Nephron (organoid): ENCODE measurements around the gene PTGES2.

Source experiments
- H3K27ac Mint-ChIP-seq, 3 experiments: 2 replicates each; pipeline ENCODE4 v1.8.0; 2020; ENCODE audit warnings: mixed read lengths in 3 of 3, mild to moderate bottlenecking in 2 of 3, moderate library complexity in 1 of 3
- H3K27me3 Mint-ChIP-seq: 2 replicates; pipeline ENCODE4 v1.8.0; 2021; ENCODE audit warnings: low read depth, mild to moderate bottlenecking, moderate library complexity, mixed read lengths
- H3K36me3 Mint-ChIP-seq: 2 replicates; pipeline ENCODE4 v1.8.0; 2020; ENCODE audit warnings: low read depth, mixed read lengths
- H3K4me1 Mint-ChIP-seq: 2 replicates; pipeline ENCODE4 v1.8.0; 2020; ENCODE audit warnings: mixed read lengths
- H3K4me3 Mint-ChIP-seq, 3 experiments: 2 replicates each; pipeline ENCODE4 v1.8.0; 2020; ENCODE audit warnings: mild to moderate bottlenecking in 3 of 3, mixed read lengths in 3 of 3, moderate library complexity in 2 of 3
- H3K9me3 Mint-ChIP-seq: 2 replicates; pipeline ENCODE4 v1.8.0; 2020; ENCODE audit warnings: mixed read lengths
- CTCF ChIP-seq, 3 experiments: fragments of 200-600 bp; sonication (generic); IDR thresholded peaks; one replicate each; pipeline ENCODE4 v1.5.0; 2021; ENCODE audit warnings: antibody characterized with exemption in 3 of 3; ENCODE audit not compliant: unreplicated experiment in 3 of 3

Gene PTGES2

GRCh38 chr9:128127568-128127989, at the start of gene PTGES2:
TSS of gene PTGES2 (minus strand) at chr9:128127729. CDS start at chr9:128127717, 12 bp downstream.
- no peak for TF ChIP-seq CTCF (IDR thresholded peaks at IDR 0.05; ENCODE audit: unreplicated experiment in 3 of 3)
- H3K27ac Mint-ChIP-seq: peak within 1 kb of the TSS; percentile 99 to 100 (median 99)
- no peaks in the 10 kb centered on the region for H3K27me3 Mint-ChIP-seq
- H3K4me3 Mint-ChIP-seq: peak within 1 kb of the TSS; percentile 96 to 98 (median 98)
- H3K4me1 Mint-ChIP-seq: peaks cover 32% of the 10 kb centered on the region
- H3K9me3 Mint-ChIP-seq: no peaks in the 10 kb centered on the region
- peaks cover 3% of the 10 kb centered on the region for H3K36me3 Mint-ChIP-seq

DNA sequence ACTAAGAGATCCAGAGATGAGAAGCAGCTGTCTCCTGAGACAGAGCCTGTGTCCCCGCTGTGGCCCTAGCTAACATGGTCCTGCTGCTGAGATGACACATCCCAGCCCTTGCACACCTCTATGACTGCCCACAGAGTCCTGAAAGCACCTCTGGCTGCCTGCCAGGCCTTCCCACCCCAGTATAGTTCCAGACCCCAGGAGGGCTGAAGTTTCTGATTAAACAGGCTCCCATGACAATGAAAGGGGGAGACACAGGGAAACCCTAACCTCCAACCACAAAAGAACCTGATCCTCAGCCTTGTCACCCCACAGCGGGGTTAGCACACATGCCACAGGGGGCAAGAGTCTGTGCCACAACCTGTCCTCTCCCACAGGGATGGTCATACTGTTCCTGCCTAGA, 48.2 kb upstream of the PTGES2 start:
- Mint-ChIP-seq H3K9me3 (no peaks in the 10 kb centered on the region), H3K4me1 (no peaks in the 10 kb centered on the region), H3K27ac (peak overlapping the region in 1 of 3 experiments; percentile 28), H3K4me3 (no peak overlapping the region), H3K27me3 (no peaks in the 10 kb centered on the region), H3K36me3 (peaks cover 66% of the 10 kb centered on the region)
- no peak for TF ChIP-seq CTCF (IDR thresholded peaks at IDR 0.05; ENCODE audit: unreplicated experiment in 3 of 3)

DNA sequence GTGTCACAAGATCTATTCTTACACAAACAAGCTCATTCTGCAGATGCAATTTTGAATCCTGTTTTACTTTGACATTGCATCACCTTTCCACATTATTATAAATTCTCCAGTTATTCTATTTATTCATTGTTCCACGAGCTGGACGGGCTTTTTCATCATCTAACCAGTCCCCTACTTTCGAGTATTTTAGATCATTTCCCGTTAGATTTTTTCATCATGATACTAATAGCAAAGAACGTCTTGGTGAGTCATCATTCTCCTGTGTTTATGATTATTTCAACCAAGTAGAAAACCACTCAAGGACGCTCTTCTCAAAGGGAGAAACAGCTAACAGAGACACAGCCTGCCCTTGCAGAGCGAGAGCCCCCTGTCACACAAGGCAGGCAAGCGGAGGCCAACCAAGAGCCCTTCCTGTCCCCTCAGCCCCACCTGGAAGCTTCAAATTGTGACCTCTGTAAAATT, 47.6 kb upstream of the PTGES2 start:
- Mint-ChIP-seq H3K27ac (no peak overlapping the region), H3K36me3 (peaks cover 66% of the 10 kb centered on the region), H3K4me3 (no peak overlapping the region), H3K9me3 (no peaks in the 10 kb centered on the region), H3K27me3 (no peaks in the 10 kb centered on the region), H3K4me1 (peaks cover 2% of the 10 kb centered on the region)
- TF ChIP-seq CTCF (IDR thresholded peaks at IDR 0.05; ENCODE audit: unreplicated experiment in 3 of 3): no peak

- TF ChIP-seq CTCF (IDR thresholded peaks at IDR 0.05; ENCODE audit: unreplicated experiment in 3 of 3): no peak
- H3K9me3 Mint-ChIP-seq: no peaks in the 10 kb centered on the region
- no peaks in the 10 kb centered on the region for H3K27me3 Mint-ChIP-seq
- peaks cover 5% of the 10 kb centered on the region for H3K4me1 Mint-ChIP-seq
- H3K4me3 Mint-ChIP-seq: no peak overlapping the region
- H3K36me3 Mint-ChIP-seq: peaks cover 66% of the 10 kb centered on the region
- H3K27ac Mint-ChIP-seq: no peak overlapping the region
Observed at GRCh38 chr9:128174062-128174461, 46.5 kb upstream of the PTGES2 start.

DNA sequence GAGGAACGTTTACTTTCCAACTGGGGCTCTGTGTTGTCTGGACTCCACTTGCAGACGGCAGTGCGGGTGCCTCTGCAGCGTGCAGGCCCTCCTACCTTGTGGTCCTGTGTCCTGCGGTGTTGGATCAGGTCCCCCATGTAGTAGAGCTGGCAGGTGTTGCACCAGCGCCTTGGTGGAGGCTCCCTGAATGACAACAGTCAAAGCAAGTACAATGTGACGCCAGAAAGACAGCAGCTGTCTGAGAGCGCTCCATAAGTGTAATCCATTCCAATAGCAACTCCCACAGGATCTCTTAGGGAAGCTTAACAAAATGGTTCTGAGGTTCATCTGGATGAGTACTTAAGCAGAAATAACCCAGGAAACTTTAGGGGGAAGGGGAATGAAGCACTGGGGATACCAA, 42.4 kb upstream of the PTGES2 start:
- peak overlapping the region in 1 of 3 experiments; percentile 83 for H3K27ac Mint-ChIP-seq
- H3K27me3 Mint-ChIP-seq: no peaks in the 10 kb centered on the region
- no peak for TF ChIP-seq CTCF (IDR thresholded peaks at IDR 0.05; ENCODE audit: unreplicated experiment in 3 of 3)
- H3K4me1 Mint-ChIP-seq: peaks cover 5% of the 10 kb centered on the region
- H3K4me3 Mint-ChIP-seq: no peak overlapping the region
- no peaks in the 10 kb centered on the region for H3K9me3 Mint-ChIP-seq
- peaks cover 58% of the 10 kb centered on the region for H3K36me3 Mint-ChIP-seq

DNA sequence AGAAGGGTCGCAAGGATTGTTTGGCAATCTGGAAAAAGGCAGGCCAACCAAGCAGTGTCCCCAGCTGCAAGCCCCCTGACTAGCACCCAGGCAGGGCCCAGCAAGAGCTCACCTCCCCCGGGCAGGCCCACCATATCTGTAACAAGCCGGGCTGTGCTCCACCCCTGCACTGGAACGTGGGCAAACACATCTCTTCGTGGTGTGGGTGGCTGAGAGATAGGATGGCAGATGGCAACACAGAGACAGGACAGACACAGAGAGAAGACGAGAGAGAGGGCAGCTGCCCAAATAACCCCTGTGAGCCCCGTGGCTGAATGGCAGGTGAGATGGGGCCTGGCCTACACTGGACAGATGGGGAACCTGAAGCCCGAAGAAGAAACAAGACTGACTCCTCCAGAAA, 42.0 kb upstream of the PTGES2 start:
- Mint-ChIP-seq H3K4me3 (no peak overlapping the region), H3K27ac (peak overlapping the region in 1 of 3 experiments; percentile 83), H3K9me3 (no peaks in the 10 kb centered on the region), H3K27me3 (no peaks in the 10 kb centered on the region), H3K4me1 (peaks cover 5% of the 10 kb centered on the region), H3K36me3 (peaks cover 56% of the 10 kb centered on the region)
- TF ChIP-seq CTCF (IDR thresholded peaks at IDR 0.05; ENCODE audit: unreplicated experiment in 3 of 3): no peak
